GM12892 (cell line): ENCODE results near the gene SLIT3.

Experiments used
- POLR2A ChIP-seq: IDR thresholded peaks from 2 replicates; pipeline ENCODE4 v1.6.1; 2011; ENCODE audit warnings: low read depth, low read length, control low read depth
- POLR2AphosphoS5 ChIP-seq: IDR thresholded peaks from 2 replicates; pipeline ENCODE4 v1.6.1; 2011; ENCODE audit warnings: low read depth, low read length, control low read depth
- TAF1 ChIP-seq: IDR thresholded peaks from 2 replicates; pipeline ENCODE4 v1.6.1; 2011; ENCODE audit warnings: low read depth, mild to moderate bottlenecking, control low read depth, low read length, borderline replicate concordance

DNA sequence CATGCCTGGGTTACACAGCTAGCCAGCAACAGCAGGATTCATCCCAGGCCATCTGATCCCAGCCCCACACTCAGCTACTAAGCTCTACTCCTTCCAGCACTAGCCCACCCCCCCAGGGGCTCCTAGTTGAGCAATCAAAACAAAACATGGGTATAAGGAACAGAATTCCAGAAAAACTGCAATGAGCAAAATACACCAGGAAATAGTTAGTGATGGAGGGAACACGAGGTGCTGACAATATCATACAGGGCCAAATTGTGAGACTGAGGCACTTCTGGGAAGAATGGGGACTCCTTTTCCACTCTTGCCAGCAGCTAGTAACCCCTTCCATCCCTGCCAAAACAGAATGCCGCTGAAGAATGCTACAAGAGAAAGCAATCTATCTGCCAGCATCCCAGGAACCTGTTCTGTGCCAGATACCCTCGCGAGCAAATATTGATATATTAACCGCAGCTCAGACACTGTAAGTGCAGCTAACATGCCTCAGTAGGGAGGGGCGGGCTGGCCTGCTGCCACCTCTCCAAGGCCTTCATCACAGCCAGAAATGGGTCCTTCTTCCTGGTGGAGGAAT is 161.4 kb downstream of the SLIT3 start:
- TF ChIP-seq POLR2AphosphoS5: no peak
- no peak for TF ChIP-seq POLR2A
- no peak for TF ChIP-seq TAF1
